HG03460 (cell line): ENCODE results near the gene PSMB11.
A peak's percentile ranks its signal among the peaks of the same experiment; 100 is the strongest.
"Not testable (repeated sequence)": the region's sequence is repeated elsewhere in the genome, so short reads cannot be mapped to it uniquely, and the experiment has no call there.

Experiments used
- ATAC-seq: cut with Tn5 transposase; IDR thresholded peaks from one replicate; pipeline ENCODE4 v1.9.1; 2021; ENCODE audit not compliant: unreplicated experiment

The PSMB11 gene, protein sequence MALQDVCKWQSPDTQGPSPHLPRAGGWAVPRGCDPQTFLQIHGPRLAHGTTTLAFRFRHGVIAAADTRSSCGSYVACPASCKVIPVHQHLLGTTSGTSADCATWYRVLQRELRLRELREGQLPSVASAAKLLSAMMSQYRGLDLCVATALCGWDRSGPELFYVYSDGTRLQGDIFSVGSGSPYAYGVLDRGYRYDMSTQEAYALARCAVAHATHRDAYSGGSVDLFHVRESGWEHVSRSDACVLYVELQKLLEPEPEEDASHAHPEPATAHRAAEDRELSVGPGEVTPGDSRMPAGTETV

DNA sequence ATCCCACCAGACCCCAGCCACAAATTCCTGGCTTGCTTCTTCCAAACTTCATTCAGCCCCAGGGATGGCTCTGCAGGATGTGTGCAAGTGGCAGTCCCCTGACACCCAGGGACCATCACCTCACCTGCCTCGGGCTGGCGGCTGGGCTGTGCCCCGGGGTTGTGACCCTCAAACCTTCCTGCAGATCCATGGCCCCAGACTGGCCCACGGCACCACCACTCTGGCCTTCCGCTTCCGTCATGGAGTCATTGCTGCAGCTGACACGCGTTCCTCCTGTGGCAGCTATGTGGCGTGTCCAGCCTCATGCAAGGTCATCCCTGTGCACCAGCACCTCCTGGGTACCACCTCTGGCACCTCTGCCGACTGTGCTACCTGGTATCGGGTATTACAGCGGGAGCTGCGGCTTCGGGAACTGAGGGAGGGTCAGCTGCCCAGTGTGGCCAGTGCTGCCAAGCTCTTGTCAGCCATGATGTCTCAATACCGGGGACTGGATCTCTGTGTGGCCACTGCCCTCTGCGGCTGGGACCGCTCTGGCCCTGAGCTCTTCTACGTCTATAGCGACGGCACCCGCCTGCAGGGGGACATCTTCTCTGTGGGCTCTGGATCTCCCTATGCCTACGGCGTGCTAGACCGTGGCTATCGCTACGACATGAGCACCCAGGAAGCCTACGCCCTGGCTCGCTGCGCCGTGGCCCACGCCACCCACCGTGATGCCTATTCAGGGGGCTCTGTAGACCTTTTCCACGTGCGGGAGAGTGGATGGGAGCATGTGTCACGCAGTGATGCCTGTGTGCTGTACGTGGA is at the start of gene PSMB11:
Gene PSMB11 (plus strand): TSS at position 51 of the 804 bp plus-strand sequence. CDS start 14 bp downstream, at position 65.
- no peak for ATAC-seq

DNA sequence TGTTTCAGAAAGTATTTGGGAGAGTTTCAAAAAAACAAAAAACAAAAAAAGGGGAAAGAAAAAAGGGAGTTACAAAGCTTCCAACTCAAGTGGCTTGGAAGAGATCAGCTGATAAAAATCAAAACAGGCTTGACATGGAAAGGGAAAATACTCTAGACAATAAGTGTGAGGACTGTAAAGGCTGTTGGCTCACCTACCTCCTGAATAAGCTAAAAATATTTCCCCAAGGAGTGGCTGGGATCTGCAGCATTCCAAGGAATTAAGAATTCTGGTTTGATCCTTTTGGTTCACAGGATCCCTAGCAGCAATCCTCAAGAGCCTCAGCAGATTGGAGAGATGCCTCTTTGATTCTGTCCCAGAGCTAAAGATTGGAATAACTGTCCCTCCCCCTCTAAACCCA is 48.5 kb upstream of the PSMB11 start:
- no peak for ATAC-seq

DNA sequence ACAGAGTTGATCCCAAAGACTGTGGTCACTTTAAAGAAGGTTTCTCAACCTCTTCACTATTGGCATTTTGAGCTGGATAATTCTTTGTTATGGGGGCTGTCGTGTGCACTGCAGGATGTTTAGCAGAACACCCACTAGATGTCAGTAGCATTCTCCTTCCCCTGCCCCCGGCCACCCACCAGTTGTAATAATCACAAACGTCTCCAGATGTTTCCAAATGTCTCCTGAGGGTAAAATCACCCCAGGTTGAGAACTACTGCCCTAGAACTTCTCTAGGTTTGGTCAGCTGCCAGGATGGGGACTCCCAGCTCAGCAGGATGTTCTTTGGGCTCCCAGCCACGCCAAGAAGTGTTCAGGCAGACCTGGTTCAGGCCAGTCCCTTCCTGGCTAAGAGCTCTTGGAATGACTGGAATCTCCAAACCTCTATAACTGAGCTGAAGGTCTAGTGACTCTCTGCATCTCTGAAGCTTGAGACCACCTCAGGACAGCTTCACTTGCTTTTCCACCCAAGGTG is 47.2 kb upstream of the PSMB11 start:
- no peak for ATAC-seq

DNA sequence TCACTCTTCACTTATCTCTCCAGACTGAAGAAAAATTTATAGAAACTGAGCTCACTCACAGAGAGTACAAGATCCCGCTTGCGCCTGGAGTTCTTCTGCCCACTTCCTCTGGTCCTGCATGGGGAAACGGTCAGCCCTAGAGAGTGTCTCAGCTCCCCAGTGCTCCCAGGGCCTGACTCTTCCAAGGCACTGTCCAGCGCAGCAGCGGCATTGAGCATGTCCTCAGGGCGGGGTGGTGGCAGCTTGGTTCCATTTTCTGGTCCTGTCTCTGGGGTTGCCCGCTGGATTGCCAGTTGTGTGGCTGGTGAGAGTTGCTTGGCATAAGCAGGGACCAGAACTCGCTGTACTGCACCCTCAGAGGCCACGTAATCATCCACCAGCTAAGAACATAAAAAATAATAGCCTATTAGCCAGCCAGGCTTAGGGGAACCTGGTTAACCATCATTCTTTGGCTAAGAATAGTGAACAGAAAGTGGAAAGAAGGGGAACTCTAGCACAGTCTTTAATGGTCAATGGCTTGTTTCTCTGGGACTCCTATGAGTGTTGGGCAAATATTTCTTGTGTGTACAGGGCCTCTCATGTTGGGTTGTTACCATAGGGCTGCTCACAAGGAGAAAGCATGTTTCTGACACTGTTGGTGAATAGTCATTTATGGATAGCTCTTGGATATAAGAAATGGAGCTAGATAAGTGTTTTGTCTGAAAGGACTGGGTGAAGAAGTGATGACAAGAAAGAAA is 46.0 kb upstream of the PSMB11 start:
- no peak for ATAC-seq

DNA sequence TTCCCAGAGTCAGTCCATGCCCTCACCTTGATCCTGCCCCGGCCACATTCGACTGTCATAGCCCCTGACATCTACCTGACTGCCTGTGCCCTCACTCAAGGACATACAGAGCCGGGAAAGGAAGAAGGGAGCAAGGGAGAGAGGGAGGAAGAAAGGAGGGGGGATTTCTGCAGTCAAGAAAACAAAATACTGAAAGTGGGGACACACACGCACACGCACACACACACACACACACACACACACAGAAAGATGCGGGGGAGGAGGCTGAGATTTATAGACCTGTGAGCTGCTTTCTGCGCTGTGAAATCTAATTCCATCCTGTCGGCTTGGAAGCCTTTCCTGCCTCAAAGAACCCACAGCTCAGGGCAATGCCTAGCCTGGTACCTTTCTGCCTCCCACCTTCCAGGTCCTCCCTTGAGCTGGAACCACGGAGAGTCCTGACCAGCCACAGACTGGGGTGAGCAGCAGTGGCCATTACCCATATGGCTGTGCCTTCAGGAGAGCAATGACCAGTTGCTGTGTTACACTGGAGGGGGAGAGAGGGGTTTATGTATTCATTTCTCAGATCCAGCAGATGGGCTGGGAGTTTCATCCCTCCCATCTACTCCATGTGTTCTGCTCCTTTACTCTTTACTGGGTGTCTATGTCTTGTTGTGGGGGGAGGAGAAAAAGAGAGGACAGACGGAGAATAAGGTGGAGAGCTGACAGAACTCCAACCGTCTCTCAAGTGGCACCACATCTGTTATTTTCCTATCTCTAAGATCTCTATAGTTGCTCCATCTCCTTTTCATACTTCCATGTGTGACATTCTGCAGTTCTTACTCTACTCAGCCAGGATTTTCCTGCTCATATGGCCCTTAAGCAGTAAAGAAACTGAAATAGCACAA is 45.0 kb upstream of the PSMB11 start:
- ATAC-seq: no peak

DNA sequence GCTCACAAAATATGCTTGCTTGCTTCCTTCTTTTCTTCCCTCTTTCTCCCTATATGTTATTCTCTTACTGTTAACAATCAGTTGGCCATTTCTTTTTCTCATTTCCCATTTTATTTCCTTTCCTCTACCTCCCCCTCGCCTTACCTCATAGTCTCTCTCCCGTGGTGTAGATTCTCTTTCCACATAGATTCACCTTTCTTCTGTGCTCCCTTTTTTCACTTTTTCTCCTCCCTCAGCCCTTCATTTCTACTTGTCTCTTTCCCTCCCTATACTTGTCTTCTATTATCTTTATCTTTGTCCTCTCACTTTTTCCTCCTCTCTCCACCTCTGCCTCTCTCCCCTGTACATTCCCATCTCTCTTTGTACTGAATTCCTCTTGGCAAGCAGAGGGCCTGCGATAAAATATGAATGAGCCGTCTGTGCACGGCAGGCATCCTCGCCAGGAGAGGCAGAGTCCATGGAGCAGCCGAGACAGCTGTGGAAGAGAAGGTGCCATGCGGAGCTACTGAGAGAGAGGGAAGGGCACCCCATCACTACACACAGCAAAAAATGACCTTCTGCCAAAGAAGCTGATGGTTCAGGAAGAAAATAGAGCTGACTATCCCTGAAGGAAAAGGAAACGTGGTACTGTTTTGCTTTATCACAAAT is 44.2 kb upstream of the PSMB11 start:
- no peak for ATAC-seq

DNA sequence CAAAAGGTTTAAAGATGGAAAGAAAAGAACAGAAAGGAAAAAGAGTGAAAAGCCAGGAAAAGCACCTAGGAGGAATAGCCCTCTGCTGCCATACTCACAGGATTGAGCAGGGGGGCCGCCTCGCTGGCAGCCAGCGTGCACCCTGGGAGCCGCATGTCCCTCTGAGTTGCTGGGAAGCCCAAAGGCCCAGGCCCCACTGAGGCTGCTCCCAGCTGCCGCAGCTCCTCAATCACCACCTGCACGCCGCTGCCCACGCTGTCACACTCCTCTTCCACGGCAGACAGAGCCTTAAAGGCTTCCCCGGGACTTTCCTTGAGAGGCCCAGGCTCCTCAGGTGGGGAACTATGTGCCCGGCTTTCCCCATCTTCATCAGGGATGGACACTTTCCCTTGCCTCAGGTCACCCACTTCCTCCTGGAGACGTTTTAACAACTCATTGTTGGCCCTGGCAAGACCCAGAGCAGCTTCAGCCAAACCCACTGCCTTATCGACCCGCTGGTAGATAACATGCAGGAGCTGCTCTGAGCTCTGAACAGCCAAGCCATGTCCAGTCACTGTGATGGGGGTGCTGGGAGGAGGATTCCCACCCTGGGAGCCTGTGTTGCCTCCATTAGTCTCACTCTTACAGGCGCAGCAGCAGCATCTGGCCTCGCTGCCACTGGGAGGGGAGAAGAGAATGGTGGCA is 43.5 kb upstream of the PSMB11 start:
- no peak for ATAC-seq

DNA sequence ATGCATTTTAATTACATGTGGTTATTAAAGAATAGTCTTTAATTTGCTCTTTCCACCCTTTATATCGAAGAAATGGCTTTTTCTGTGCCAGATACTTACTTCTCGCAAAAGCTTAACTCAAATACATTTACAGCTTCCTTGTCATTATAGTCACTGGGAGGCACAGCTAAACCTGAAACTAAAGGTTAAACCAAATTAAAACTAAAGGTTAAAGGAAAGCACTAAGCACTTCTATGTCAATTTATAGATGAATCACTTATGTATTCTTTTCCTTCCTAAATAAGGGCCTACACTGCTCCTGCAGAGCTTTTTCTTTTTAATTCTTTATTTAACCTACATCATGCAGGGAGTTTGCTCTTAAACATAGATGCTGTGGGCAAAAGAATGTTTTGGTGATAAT is 41.2 kb upstream of the PSMB11 start:
- no peak for ATAC-seq

DNA sequence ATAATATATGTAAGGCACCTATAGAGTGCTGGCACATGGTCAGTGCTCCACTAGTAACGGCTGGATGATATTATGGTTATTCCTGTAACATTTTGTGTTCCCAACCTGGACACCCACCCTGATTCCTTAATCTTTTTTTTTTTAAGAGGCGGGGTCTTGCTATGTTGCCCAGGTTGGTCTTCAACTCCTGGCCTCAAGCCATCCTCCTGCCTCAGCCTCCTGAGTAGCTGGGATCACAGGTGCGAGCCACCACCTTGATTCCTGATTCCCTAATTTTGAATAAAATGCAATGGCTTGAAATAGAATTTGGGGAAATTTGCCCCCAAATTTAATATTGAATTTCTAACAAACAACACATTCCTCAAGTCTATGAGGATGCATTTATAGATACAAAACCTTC is 39.4 kb upstream of the PSMB11 start:
- no peak for ATAC-seq

DNA sequence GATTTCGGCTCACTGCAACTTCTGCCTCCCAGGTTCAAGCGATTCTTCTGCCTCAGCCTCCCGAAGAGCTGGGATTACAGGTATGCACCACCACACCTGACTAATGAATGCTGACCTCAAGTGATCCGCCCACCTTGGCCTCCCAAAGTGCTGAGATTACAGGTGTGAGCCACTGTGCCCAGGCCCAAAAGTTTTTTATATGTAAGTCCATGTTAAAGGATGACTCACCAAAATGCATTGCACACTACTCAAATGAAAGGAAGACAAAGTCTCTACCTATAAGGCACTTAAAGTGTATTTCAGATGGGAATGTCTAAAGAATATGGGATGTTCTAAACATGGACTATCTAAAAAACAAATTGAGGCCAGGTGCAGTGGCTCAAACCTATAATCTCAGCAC is 37.7 kb upstream of the PSMB11 start:
- not testable (repeated sequence) for ATAC-seq

DNA sequence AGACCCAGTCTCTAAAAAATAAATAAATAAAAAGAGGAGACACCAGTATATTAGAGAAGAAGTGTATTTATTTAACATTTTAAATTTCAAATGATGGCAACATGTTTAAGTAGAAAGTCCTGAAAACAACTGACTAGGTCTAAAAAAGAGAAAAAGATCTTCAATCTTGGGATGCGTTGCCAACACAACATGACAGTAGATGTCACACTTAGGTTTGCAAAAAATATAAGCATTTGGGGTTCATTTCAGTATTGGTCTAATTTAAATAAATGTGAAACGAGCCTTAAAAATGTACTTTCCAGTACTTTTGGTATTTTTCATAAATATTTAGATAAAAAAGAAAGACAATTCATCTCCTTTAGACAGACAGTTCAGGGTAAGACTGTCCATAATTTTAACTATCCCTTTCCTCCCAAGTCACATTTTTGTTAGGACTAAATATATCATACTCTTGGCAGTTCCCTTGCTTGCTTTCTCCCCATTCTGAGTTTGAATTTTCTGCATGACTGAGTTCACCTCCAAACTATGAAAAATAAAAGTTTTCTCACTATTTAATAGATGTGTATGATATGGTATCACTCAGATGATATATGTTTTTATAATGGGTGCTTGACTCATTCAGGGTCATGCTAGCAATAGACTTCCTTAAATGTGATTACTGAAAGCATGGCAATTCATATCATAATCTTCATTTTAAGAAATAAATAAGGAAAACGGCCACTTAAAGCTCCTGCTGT is 36.4 kb upstream of the PSMB11 start:
- no peak for ATAC-seq

DNA sequence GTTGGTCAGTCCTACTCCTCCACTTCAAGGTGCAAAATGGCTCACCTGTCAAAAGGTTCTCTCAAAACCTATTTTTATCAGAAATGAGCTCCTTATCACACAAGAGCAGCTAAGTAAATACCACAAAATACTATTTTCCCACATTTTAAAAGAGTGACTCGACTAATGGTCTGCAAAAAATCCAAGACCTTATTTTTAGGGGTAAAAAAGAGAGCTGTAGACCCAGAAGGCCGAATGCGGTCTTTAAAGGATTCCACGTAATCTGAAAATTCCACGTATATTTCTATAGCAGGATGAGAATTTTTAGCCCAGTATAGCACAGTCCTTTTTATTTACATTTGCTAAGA is 35.9 kb upstream of the PSMB11 start:
- no peak for ATAC-seq

DNA sequence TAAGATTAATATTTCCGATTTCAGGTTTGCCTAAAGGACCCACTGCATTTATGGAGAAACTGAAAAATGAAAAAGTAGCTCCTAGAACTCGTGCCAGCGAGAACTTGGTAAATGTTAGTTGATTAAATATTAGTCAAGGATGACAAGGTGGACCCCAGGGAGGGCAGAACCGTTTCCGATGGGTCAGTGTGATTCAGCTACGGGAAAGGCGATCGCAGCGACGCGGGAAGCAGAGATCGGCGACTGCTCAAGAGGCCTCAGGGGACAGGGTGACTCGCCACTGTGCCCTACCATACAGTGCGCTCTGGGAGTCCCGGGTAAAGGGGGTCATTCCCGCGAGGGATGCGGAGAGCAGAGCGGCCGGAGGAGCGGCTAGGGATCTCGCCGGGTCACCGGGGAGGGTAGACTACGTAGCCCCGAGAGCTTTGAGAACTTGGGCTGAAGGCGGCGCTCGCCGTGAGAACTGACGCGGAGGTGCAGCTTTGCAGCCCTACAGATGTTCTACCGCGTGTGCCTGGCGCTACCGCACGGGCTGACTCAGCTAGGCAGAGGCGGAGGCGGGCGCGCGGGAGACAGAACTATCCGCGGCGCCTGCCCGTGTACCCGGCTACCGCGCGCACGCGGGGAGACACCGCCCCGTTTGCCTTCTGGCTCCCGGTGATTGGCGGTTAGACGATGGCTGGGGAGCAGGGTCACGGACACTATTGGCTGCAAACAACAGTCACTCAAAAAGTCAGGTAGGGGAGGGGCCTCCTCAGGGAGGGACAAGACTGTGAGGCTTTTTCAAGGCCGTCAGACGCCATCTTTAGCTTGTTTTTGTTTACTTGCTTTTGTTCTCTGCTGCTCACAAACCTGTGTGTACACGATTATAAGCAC is 35.2 kb upstream of the PSMB11 start:
- ATAC-seq: peak; percentile 94

DNA sequence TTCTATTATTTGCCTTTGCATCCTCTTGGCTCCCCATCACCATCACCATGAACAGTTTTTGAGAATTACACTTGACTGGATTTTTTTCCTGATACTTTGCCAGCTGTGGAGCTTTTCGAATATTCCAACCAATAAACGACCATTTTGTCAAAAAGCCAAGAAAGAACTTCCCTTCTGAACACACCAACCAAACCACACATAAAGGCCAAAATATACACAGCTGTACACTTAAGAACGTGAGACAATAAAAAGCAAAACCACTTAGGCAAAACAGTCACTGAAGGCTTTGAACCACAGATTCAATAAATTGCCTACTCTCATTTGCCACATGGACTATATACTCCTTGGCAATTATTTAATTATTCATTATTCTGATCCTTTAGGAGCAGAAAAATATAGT is 33.2 kb upstream of the PSMB11 start:
- ATAC-seq: no peak

DNA sequence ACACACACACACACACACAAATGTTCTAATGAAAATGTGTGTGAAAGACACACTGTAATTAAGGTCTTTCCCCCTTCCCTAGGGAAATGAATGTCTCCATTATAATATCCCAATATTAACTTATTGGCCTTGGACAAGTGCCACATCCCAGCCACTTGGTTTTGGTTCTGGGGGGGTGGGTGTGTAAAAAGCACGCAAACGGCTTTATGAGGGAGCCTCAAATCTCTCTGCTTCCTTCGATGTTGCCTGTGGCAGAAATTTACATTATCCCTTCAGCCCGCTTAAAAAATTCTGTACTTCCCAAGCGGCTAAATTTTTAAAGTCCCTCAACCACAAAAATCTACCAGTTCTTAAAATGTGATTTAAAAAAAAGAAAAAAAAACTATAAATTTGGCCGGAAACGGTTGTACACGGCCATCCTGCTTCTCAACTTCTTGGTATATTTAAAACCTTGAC is 32.5 kb upstream of the PSMB11 start:
- ATAC-seq: no peak

DNA sequence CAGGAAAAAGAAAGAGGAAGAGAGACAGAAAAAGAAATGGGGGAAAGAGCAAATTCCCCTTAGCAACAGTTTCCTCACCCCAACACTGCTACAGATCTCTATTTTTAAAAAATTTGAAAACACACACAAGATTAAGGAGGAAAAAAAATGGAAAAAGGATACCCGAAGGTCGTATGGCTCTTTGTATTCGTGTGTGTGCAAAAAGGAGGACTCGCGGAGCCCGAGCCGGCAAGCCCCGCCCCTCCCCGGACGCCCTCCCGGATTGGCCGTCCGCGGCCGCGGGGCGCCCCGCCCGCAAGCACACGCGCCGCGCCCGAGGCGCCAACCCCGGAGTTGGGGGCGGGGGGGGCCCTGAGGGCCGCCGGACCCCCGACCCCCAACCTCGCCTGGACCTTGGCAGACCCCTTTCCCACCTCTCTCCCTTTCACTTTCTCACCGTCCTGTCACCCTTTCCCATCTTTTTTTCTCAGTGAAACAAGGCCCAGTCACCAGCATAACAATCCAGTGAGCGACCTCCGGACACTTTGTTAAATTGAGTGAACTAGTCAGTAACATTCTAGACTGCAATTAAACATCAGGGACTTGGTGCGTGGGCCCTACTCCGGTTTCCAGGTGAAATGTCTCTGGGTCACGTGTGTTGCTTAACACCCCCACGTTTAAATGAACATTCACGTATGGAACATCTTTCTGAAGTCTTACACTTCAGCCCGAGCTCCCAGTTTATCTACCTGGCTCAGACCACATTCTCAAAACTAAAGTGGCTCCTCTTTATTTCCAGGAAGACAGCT is 31.9 kb upstream of the PSMB11 start, which contains the start of gene C14orf93:
Gene C14orf93 (minus strand): TSS at position 205 of the 788 bp plus-strand sequence. CDS start 11,120 bp downstream, outside the sequence.
- ATAC-seq: no peak
